OCI-LY3 (cell line): ENCODE measurements around the gene DRD2.

Experiments
- H2AFZ ChIP-seq: fragments of 200-600, 300-600 bp; shearing (Covaris generic); 2 replicates; pipeline ENCODE4 v1.6.0; 2014; ENCODE audit warnings: antibody characterized with exemption, low read depth, low read length
- H3K27ac ChIP-seq: fragments of 200-600, 300-600 bp; sonication (generic); 2 replicates; pipeline ENCODE4 v1.5.1; 2014; ENCODE audit warnings: mild to moderate bottlenecking, low read length, moderate library complexity, mixed read lengths
- H3K27me3 ChIP-seq: fragments of 200-600, 300-600 bp; sonication (generic); 2 replicates; pipeline ENCODE4 v1.6.1; 2014; ENCODE audit warnings: low read depth, low read length, mixed read lengths
- H3K36me3 ChIP-seq: fragments of 200-600, 300-600 bp; sonication (generic); replicated peaks from 2 replicates; pipeline ENCODE3; 2014; ENCODE audit warnings: low read depth, low read length, mixed read lengths
- H3K4me1 ChIP-seq: fragments of 300-600, 200-600 bp; sonication (generic); 2 replicates; pipeline ENCODE4 v1.6.1; 2014; ENCODE audit warnings: low read length, mixed read lengths
- H3K4me2 ChIP-seq: fragments of 200-600, 300-600 bp; sonication (generic); 2 replicates; pipeline ENCODE4 v1.6.1; 2014; ENCODE audit warnings: low read length, mixed read lengths
- H3K4me3 ChIP-seq: fragments of 300-600, 200-600 bp; sonication (generic); 2 replicates; pipeline ENCODE4 v1.5.1; 2014; ENCODE audit warnings: antibody characterized with exemption, mild to moderate bottlenecking, low read length, moderate library complexity
- H3K79me2 ChIP-seq: fragments of 300-600, 200-600 bp; shearing (Covaris generic); 2 replicates; pipeline ENCODE4 v1.6.1; 2014; ENCODE audit warnings: mild to moderate bottlenecking, low read length, mixed read lengths
- H3K9ac ChIP-seq: fragments of 300-600, 200-600 bp; shearing (Covaris generic); 2 replicates; pipeline ENCODE4 v1.6.0; 2014; ENCODE audit warnings: mild to moderate bottlenecking, low read length, moderate library complexity
- H3K9me3 ChIP-seq: fragments of 200-600, 300-600 bp; shearing (Covaris generic); 2 replicates; pipeline ENCODE4 v1.6.1; 2014; ENCODE audit warnings: low read length, mixed read lengths; ENCODE audit not compliant: insufficient read depth
- H4K20me1 ChIP-seq: fragments of 200-600, 300-600 bp; sonication (generic); 2 replicates; pipeline ENCODE4 v1.6.1; 2016; ENCODE audit warnings: low read length, mixed read lengths; ENCODE audit not compliant: insufficient read depth
- EZH2phosphoT487 ChIP-seq: fragments of 200-600 bp; shearing (Covaris generic); IDR thresholded peaks from 2 replicates; pipeline ENCODE4 v1.6.1; 2018; ENCODE audit warnings: antibody characterized with exemption, mixed run types, low read depth
- TF ChIP-seq, protein P1 (sequence below): fragments of 200-600, 300-600 bp; sonication (generic); IDR thresholded peaks from 2 replicates; pipeline ENCODE4 v1.5.1; 2014; ENCODE audit warnings: antibody characterized with exemption, low read length, low read depth

DRD2 gene

GRCh38 chr11:113506893-113507292 lies 31.7 kb upstream of the DRD2 start:
- no peaks in the 10 kb centered on the region for H3K79me2 ChIP-seq
- no peaks in the 10 kb centered on the region for H3K9me3 ChIP-seq
- no peak overlapping the region for H3K27ac ChIP-seq
- no peak overlapping the region for H3K4me3 ChIP-seq
- no peaks in the 10 kb centered on the region for H4K20me1 ChIP-seq
- no peak overlapping the region for H3K9ac ChIP-seq
- peaks cover 52% of the 10 kb centered on the region for H3K27me3 ChIP-seq
- no peak for TF ChIP-seq EZH2phosphoT487
- TF ChIP-seq, protein P1, sequence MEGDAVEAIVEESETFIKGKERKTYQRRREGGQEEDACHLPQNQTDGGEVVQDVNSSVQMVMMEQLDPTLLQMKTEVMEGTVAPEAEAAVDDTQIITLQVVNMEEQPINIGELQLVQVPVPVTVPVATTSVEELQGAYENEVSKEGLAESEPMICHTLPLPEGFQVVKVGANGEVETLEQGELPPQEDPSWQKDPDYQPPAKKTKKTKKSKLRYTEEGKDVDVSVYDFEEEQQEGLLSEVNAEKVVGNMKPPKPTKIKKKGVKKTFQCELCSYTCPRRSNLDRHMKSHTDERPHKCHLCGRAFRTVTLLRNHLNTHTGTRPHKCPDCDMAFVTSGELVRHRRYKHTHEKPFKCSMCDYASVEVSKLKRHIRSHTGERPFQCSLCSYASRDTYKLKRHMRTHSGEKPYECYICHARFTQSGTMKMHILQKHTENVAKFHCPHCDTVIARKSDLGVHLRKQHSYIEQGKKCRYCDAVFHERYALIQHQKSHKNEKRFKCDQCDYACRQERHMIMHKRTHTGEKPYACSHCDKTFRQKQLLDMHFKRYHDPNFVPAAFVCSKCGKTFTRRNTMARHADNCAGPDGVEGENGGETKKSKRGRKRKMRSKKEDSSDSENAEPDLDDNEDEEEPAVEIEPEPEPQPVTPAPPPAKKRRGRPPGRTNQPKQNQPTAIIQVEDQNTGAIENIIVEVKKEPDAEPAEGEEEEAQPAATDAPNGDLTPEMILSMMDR: no peak
- no peak overlapping the region for H2AFZ ChIP-seq
- H3K4me1 ChIP-seq: no peaks in the 10 kb centered on the region
- no peaks in the 10 kb centered on the region for H3K36me3 ChIP-seq
- no peak overlapping the region for H3K4me2 ChIP-seq

GRCh38 chr11:113506461-113506860 lies 31.3 kb upstream of the DRD2 start:
- no peak overlapping the region for H2AFZ ChIP-seq
- TF ChIP-seq, protein P1: no peak
- no peak for TF ChIP-seq EZH2phosphoT487

DNA sequence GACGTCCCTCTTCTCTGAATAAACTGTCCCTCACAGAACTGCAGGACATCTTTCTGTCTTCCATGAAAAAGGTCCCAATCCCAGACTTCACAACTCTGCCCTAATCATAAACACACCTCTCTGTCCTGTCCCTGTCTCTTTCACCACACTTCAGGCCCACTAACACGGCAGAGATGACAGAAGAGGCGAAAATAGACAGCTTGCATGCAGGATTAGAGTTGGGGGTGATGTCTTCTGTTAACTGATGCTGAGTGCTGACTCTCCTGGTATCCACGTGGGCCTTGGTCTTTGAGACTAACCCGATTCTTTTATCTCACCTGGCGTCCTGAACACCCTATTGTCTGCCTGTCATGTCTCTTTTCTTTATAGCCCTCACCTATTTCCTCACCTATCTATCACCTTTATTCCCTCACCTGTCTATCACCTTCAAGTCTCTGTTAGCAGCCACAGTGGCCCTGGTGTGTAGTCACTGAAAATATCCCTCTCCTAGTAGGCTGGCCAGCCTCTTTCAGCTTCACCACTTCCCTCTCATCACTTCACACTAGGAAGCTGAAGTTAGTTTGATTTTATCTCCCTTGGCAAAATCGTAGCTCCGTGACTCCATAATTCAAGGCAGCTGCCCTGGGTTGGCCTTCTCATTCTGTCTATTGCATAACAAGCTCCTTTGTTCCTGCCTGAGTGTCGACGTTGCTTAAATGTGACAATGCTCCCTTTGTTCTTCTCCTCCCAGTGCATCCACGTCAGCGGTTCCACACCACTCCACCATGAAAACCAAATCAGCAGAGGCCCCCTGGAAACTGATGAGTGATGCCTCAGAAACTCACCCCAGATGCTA lies 30.6 kb upstream of the DRD2 start:
- Histone ChIP-seq H3K27ac (no peak overlapping the region), H3K4me1 (no peaks in the 10 kb centered on the region), H3K36me3 (no peaks in the 10 kb centered on the region), H3K9ac (no peak overlapping the region), H3K4me2 (no peak overlapping the region), H3K79me2 (no peaks in the 10 kb centered on the region), H4K20me1 (no peaks in the 10 kb centered on the region), H3K9me3 (no peaks in the 10 kb centered on the region), H3K27me3 (peaks cover 52% of the 10 kb centered on the region), H3K4me3 (no peak overlapping the region), H2AFZ (no peak overlapping the region)
- TF ChIP-seq EZH2phosphoT487: no peak
- TF ChIP-seq, protein P1: no peak

More at GRCh38 chr11:113506461-113506860, 31.3 kb upstream of the DRD2 start:
- Histone ChIP-seq H4K20me1 (no peaks in the 10 kb centered on the region), H3K4me1 (no peaks in the 10 kb centered on the region), H3K9ac (no peak overlapping the region), H3K36me3 (no peaks in the 10 kb centered on the region), H3K9me3 (no peaks in the 10 kb centered on the region), H3K4me2 (no peak overlapping the region), H3K27me3 (peaks cover 52% of the 10 kb centered on the region), H3K4me3 (no peak overlapping the region), H3K27ac (no peak overlapping the region), H3K79me2 (no peaks in the 10 kb centered on the region)

- H3K36me3 ChIP-seq: no peaks in the 10 kb centered on the region
- H2AFZ ChIP-seq: no peak overlapping the region
- H3K27ac ChIP-seq: no peak overlapping the region
- TF ChIP-seq EZH2phosphoT487: no peak
- TF ChIP-seq, protein P1: no peak
- no peak overlapping the region for H3K9ac ChIP-seq
- no peaks in the 10 kb centered on the region for H3K79me2 ChIP-seq
- no peaks in the 10 kb centered on the region for H3K4me1 ChIP-seq
- no peak overlapping the region for H3K4me2 ChIP-seq
- no peaks in the 10 kb centered on the region for H4K20me1 ChIP-seq
- no peaks in the 10 kb centered on the region for H3K9me3 ChIP-seq
- peaks cover 51% of the 10 kb centered on the region for H3K27me3 ChIP-seq
- H3K4me3 ChIP-seq: no peak overlapping the region
These were observed 29.8 kb upstream of the DRD2 start for GRCh38 chr11:113505046-113505445.
